Tibial nerve (tissue), 4 donors: ENCODE measurements around the gene POLR3A. TPM values are rescaled to one million over a fixed set of nuclear protein-coding genes. Genes with fewer than 3 reads are reported as not detected.

Experiments used
- DNase-seq, 2 donors: peaks; one replicate each; pipeline ENCODE4 v3.0.0-alpha.2; 2019; ENCODE audit warnings: low spot score in 2 of 2
- H3K27ac ChIP-seq, 4 donors: fragments of 200-600 bp; sonication (generic) in 3 of 4; one replicate each; pipeline ENCODE4 v1.5.1; 2017 to 2019; ENCODE audit warnings: mild to moderate bottlenecking in 1 of 4
- H3K27me3 ChIP-seq, 2 donors: fragments of 200-600 bp; sonication (generic) in 1 of 2; one replicate each; pipeline versions ENCODE4 v1.5.1 to v1.6.0; 2017 to 2019
- H3K36me3 ChIP-seq, 3 donors: fragments of 200-600 bp; sonication (generic); one replicate each; pipeline ENCODE4 v1.5.1; 2018 to 2019
- H3K4me1 ChIP-seq, 4 donors: fragments of 200-600 bp; sonication (generic) in 3 of 4; one replicate each; pipeline ENCODE4 v1.5.1; 2017 to 2019
- H3K4me3 ChIP-seq, 4 donors: fragments of 200-600 bp; sonication (generic) in 3 of 4; one replicate each; pipeline ENCODE4 v1.5.1; 2017 to 2019; ENCODE audit warnings: mild to moderate bottlenecking in 1 of 4, moderate library complexity in 1 of 4
- H3K9me3 ChIP-seq, 4 donors: fragments of 200-600 bp; sonication (generic) in 3 of 4; one replicate each; pipeline ENCODE4 v1.5.1; 2017 to 2019
- CTCF ChIP-seq, 5 experiments: fragments of 200-600 bp in 3 of 5; fragments of 450-650 bp in 2 of 5; sonication (generic) in 3 of 5; IDR thresholded peaks; one replicate each; pipeline ENCODE4 v1.5.1; 2016 to 2019; ENCODE audit warnings: antibody characterized with exemption in 5 of 5, mild to moderate bottlenecking in 3 of 5, moderate library complexity in 2 of 5
- EP300 ChIP-seq, 2 donors: sonication (generic); formaldehyde crosslinking; IDR thresholded peaks; one replicate each; pipeline ENCODE4 v1.6.1; 2017; ENCODE audit warnings: antibody characterized with exemption in 2 of 2, mild to moderate bottlenecking in 1 of 2
- POLR2A ChIP-seq, 2 donors: fragments of 450-650 bp; IDR thresholded peaks; one replicate each; pipeline ENCODE4 v1.6.1; 2017; ENCODE audit warnings: antibody characterized with exemption in 2 of 2, mild to moderate bottlenecking in 2 of 2, moderate library complexity in 2 of 2
- WGBS, 2 donors: methylation state at CpG; one replicate each; pipeline ENCODE4 v1.1.5; 2018; 5-methylcytosine and 5-hydroxymethylcytosine counted together
- total RNA-seq, 4 donors: library from RNA; depleted of rRNA; stranded (reverse); fragments of >200 nt; gene quantifications; one replicate each; pipeline ENCODE4 v1.1.0, GENCODE V29; 2016

The POLR3A gene
- total RNA-seq, 4 donors from 2014 or later = 10.2 to 16.8 (median 11.4) TPM

DNA sequence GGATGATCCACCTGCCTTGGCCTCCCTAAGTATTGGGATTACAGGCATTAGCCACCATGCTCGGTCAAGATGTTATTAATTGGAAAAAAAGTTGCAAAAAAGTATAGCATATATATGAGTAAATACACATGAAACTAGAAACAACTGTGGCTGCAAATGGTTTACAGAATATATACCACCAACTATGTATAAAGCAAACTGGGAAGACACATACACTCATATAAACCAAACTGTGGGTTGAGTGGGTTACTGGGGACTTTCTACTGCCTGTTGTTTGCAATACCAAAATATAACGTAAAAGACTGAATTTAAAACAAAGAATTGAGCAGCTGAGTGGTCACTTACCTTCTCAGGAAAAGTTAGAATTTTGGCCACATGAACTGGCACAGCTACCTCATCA is 8.1 kb downstream of the POLR3A start:
- peaks cover 0 to 100% (median 28%) of the 10 kb centered on the region in 3 donors for H3K36me3 ChIP-seq
- H3K4me3 ChIP-seq = no peak overlapping the region
- DNase-seq = no peak
- no peaks in the 10 kb centered on the region for H3K4me1 ChIP-seq
- H3K9me3 ChIP-seq = no peaks in the 10 kb centered on the region
- no peak overlapping the region for H3K27ac ChIP-seq
- TF ChIP-seq CTCF (IDR thresholded peaks at IDR 0.05) (no peak), EP300 (IDR thresholded peaks at IDR 0.05) (no peak), POLR2A (IDR thresholded peaks at IDR 0.05) (no peak)
- whole genome bisulfite sequencing, 2 donors = 91 to 95% methylated on average over 2 of the region's 2 CpGs
- H3K27me3 ChIP-seq = no peaks in the 10 kb centered on the region

DNA sequence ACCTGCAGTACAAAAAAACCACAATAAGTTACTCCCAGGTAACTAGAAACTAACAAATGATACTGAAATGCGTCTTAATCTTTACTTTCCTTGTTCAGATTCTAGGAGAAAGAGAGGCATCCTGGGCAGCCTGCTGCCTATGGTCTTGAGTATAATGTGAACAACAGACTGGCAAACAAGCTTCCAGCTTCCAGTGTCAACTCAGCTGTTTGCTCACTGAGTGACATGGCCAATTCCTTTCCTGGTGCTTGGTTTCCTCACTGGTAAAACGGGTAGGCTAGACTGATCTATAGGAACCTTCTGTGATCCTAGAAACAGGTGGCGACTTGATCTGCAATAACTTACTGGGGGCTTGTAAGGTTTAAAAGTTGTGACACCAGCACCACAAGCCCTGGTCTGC is 10.1 kb downstream of the POLR3A start:
- no peak for DNase-seq
- Histone ChIP-seq H3K36me3 (peaks cover 0 to 100% (median 20%) of the 10 kb centered on the region in 3 donors), H3K9me3 (no peaks in the 10 kb centered on the region), H3K27ac (no peak overlapping the region), H3K4me1 (no peaks in the 10 kb centered on the region), H3K27me3 (no peaks in the 10 kb centered on the region), H3K4me3 (no peak overlapping the region)
- WGBS, 2 donors = 92 to 93% methylated on average over 3 of the region's 3 CpGs
- TF ChIP-seq POLR2A (IDR thresholded peaks at IDR 0.05) (no peak), EP300 (IDR thresholded peaks at IDR 0.05) (no peak), CTCF (IDR thresholded peaks at IDR 0.05) (no peak)

DNA sequence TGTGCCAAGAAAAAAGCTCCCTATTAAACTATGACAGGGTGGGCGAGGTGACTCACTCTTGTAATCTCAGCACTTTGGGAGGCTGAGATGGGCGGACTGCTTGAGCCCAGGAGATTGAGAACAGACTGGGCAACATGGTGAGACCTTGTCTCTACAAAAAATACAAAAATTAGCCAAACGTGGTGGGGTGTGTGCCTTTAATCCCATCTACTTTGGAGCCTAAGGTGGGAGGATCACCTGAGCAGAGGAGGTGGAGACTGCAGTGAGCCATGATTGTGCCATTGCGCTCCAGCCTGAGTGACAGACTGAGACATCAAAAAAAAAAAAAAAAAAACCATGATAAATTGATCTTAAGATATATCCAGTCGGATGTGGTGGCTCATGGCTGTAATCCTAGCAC is 11.5 kb downstream of the POLR3A start:
- Histone ChIP-seq H3K4me3 (no peak overlapping the region), H3K4me1 (no peaks in the 10 kb centered on the region), H3K27ac (no peak overlapping the region), H3K9me3 (no peaks in the 10 kb centered on the region), H3K36me3 (peaks cover 4 to 100% (median 19%) of the 10 kb centered on the region in 3 donors), H3K27me3 (no peaks in the 10 kb centered on the region)
- TF ChIP-seq EP300 (IDR thresholded peaks at IDR 0.05) = no peak
- TF ChIP-seq POLR2A (IDR thresholded peaks at IDR 0.05) = no peak
- DNase-seq = no peak
- WGBS, 2 donors = 88 to 90% methylated on average over 5 of the region's 5 CpGs

DNA sequence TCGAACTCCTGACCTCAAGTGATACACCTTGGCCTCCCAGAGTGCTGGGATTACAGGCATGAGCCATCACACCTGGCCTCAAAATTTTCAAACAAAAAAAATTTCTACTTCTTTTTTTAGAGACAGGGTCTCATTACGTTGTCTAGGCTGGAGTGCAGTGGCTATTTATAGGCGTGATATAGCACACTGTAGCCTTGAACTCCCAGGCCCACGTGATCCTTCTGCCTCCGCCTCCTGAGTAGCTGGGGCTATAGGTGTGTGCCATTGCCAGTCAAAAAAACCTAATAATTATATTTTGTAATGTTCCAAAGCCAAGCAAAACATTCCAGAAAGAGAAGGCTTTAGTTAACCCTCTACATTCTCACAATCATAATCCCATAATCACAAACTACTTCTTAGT is 13.8 kb downstream of the POLR3A start:
- Histone ChIP-seq H3K36me3 (peaks cover 4 to 100% (median 30%) of the 10 kb centered on the region in 3 donors), H3K27me3 (no peaks in the 10 kb centered on the region), H3K27ac (no peak overlapping the region), H3K9me3 (no peaks in the 10 kb centered on the region), H3K4me3 (no peak overlapping the region), H3K4me1 (no peaks in the 10 kb centered on the region)
- no peak for TF ChIP-seq POLR2A (IDR thresholded peaks at IDR 0.05)
- TF ChIP-seq EP300 (IDR thresholded peaks at IDR 0.05) = no peak
- TF ChIP-seq CTCF (IDR thresholded peaks at IDR 0.05) = no peak
- 77 to 86% methylated on average over 5 of the region's 5 CpGs for WGBS, 2 donors
- DNase-seq = no peak

GRCh38 chr10:78013564-78013963 is 15.8 kb downstream of the POLR3A start:
- DNase-seq = no peak
- Histone ChIP-seq H3K36me3 (peaks cover 4 to 100% (median 30%) of the 10 kb centered on the region in 3 donors), H3K9me3 (no peaks in the 10 kb centered on the region), H3K27ac (no peak overlapping the region), H3K27me3 (no peaks in the 10 kb centered on the region), H3K4me1 (no peaks in the 10 kb centered on the region), H3K4me3 (no peak overlapping the region)
- WGBS, 2 donors = 42 to 46% methylated on average over 1 of the region's 1 CpG
- TF ChIP-seq EP300 (IDR thresholded peaks at IDR 0.05) = no peak
- no peak for TF ChIP-seq POLR2A (IDR thresholded peaks at IDR 0.05)
- TF ChIP-seq CTCF (IDR thresholded peaks at IDR 0.05) = no peak

GRCh38 chr10:78011065-78011464 is 18.2 kb downstream of the POLR3A start:
- TF ChIP-seq CTCF (IDR thresholded peaks at IDR 0.05) (no peak), POLR2A (IDR thresholded peaks at IDR 0.05) (no peak), EP300 (IDR thresholded peaks at IDR 0.05) (no peak)
- H3K27me3 ChIP-seq = no peaks in the 10 kb centered on the region
- H3K27ac ChIP-seq = no peak overlapping the region
- H3K9me3 ChIP-seq = no peaks in the 10 kb centered on the region
- H3K4me3 ChIP-seq = no peak overlapping the region
- H3K4me1 ChIP-seq = no peaks in the 10 kb centered on the region
- DNase-seq = no peak
- WGBS, 2 donors = 87 to 93% methylated on average over 4 of the region's 4 CpGs
- peaks cover 4 to 98% (median 35%) of the 10 kb centered on the region in 3 donors for H3K36me3 ChIP-seq
